ENCODE data around the gene CAPN10. TPM values are rescaled to one million over a fixed set of nuclear protein-coding genes. Genes with fewer than 3 reads are reported as not detected.

CAPN10 gene
- total RNA-seq, 1 donor from 2014 or later = 31.2 TPM

DNA sequence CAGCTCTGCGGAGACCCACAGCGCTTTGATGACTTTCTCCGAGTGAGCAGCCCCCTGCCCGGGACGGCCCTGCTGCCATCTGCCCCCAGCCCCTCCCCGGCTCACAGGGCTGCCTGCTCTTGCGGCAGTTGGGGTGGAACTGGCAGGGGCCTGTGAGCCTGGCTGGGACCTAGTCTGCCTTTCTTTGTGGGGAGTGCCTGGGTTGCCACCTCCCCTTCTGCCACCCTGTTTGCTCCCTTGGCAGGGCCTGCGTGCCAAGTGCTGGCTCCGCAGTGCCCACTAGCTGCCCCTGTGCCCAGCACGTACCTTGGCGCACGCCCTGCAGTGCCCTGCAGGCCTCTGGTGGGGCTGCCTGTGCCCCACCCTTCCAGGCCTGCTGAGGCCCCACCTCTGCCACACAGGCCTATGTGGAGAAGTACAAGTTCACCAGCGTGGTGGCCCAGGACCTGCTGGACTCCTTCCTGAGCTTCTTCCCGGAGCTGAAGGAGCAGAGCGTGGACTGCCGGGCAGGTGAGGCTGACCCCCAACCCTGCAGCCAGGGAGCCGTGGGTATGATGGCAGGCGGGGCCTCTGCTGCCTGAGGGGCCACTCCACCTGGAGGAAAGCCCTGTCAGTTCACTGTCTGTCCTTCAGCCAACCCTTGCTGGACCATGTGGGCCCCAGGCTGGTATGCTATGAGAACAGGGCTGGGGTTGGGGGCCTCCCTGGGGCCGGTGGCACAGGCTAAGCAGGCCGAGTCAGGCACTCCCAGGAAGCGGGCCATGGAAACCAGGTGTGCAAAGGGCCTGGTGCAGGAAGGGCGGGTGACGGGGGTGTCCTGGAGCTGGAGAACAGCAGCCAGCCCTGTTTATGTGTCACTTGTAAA is 11.2 kb upstream of the CAPN10 start:
- Histone ChIP-seq H3K36me3 (peaks cover 55% of the 10 kb centered on the region), H3K9me3 (replicated peaks) (no peaks in the 10 kb centered on the region), H3K27me3 (ENCODE audit: low read depth) (no peaks in the 10 kb centered on the region), H3K27ac (replicated peaks) (no peak overlapping the region), H3K4me1 (peaks cover 37% of the 10 kb centered on the region), H3K4me3 (no peak overlapping the region)
- TF ChIP-seq, protein P1, sequence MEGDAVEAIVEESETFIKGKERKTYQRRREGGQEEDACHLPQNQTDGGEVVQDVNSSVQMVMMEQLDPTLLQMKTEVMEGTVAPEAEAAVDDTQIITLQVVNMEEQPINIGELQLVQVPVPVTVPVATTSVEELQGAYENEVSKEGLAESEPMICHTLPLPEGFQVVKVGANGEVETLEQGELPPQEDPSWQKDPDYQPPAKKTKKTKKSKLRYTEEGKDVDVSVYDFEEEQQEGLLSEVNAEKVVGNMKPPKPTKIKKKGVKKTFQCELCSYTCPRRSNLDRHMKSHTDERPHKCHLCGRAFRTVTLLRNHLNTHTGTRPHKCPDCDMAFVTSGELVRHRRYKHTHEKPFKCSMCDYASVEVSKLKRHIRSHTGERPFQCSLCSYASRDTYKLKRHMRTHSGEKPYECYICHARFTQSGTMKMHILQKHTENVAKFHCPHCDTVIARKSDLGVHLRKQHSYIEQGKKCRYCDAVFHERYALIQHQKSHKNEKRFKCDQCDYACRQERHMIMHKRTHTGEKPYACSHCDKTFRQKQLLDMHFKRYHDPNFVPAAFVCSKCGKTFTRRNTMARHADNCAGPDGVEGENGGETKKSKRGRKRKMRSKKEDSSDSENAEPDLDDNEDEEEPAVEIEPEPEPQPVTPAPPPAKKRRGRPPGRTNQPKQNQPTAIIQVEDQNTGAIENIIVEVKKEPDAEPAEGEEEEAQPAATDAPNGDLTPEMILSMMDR (IDR thresholded peaks at IDR 0.05; ENCODE audit: borderline replicate concordance) = no peak
- intact Hi-C loops (cut with micrococcal nuclease) = no loop called here
- peak; percentile 12 for DNase-seq

DNA sequence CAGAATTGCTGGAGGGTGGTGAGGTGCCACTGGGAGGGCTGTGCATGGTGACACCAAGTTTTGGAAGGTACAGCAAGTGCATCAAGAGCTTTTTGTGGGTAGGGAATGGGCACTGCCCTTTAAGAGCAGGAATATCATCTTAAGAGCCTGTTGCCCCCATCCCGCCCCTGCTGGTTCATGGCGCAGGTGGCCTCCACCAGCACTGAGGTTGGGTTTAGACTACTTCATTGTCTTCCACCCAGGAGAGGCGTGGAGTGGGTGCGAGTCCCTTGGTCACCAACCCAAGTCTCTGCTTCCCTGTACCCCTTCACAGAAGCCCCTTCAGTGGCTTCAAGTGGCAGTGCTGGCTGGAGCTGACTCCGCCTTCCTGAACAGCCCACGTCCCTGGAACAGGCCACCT is 10.5 kb upstream of the CAPN10 start:
- TF ChIP-seq, protein P1 (IDR thresholded peaks at IDR 0.05; ENCODE audit: borderline replicate concordance) = no peak
- peak; percentile 12 for DNase-seq
- Histone ChIP-seq H3K27me3 (ENCODE audit: low read depth) (no peaks in the 10 kb centered on the region), H3K4me3 (no peak overlapping the region), H3K9me3 (replicated peaks) (peaks cover 3% of the 10 kb centered on the region), H3K36me3 (peaks cover 56% of the 10 kb centered on the region), H3K27ac (replicated peaks) (no peak overlapping the region), H3K4me1 (peaks cover 36% of the 10 kb centered on the region)
- intact Hi-C loops (cut with micrococcal nuclease) = no loop called here

DNA sequence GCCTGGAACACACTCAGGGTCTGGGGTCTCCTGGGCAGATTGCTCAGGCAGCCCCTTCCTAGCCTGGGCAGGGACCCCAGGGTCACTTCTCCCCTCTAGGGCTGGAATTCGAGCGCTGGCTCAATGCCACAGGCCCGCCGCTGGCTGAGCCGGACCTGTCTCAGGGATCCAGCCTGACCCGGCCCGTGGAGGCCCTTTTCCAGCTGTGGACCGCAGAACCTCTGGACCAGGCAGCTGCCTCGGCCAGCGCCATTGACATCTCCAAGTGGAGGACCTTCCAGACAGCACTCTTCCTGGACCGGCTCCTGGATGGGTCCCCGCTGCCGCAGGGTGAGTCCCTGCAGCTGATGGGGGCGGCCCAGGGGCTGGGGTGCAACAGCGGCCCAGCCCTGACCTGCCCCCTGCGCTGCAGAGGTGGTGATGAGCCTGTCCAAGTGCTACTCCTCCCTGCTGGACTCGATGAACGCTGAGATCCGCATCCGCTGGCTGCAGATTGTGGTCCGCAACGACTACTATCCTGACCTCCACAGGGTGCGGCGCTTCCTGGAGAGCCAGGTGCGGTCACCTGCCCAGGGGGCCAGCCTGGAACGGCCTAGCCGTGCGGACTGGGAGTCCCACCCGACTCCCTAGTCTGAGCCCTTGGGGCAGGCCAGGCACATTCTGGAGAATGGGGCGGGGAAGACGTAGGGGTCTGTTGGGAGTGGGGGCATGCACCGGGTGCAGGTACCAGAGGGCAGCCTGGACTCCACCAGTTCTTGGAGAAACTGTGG is 9.9 kb upstream of the CAPN10 start:
- peaks cover 60% of the 10 kb centered on the region for H3K36me3 ChIP-seq
- DNase-seq = peak; percentile 20
- no peak overlapping the region for H3K4me3 ChIP-seq
- TF ChIP-seq, protein P1 (IDR thresholded peaks at IDR 0.05; ENCODE audit: borderline replicate concordance) = no peak
- H3K9me3 ChIP-seq (replicated peaks) = peaks cover 8% of the 10 kb centered on the region
- peaks cover 33% of the 10 kb centered on the region for H3K4me1 ChIP-seq
- H3K27ac ChIP-seq (replicated peaks) = no peak overlapping the region
- intact Hi-C loops (cut with micrococcal nuclease) = no loop called here
- H3K27me3 ChIP-seq (ENCODE audit: low read depth) = no peaks in the 10 kb centered on the region

DNA sequence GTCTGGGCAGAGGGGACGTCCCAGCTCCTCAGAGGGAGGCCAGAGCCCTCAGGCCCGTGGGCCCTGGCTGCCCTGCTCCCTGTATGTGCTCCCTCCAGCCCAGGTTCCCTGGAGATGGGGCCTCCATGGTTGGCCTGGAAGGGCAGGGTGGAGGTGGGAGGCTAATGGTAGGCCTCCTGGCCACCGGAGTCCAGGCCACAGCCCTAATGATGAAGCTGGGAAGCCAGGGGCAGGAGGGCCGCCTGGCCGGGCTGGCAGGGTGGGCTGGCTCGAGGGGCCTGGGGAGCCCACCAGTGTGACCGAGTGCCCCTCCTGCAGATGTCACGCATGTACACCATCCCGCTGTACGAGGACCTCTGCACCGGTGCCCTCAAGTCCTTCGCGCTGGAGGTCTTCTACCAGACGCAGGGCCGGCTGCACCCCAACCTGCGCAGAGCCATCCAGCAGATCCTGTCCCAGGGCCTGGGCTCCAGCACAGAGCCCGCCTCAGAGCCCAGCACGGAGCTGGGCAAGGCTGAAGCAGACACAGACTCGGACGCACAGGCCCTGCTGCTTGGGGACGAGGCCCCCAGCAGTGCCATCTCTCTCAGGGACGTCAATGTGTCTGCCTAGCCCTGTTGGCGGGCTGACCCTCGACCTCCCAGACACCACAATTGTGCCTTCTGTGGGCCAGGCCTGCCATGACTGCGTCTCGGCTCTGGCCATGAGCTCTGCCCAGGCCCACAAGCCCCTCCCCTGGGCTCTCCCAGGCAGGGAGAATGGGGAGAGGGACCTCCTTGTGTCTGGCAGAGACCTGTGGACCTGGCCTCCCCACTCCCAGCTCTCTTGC is 9.0 kb upstream of the CAPN10 start:
- H3K27ac ChIP-seq (replicated peaks) = peak overlapping the region; percentile 7
- peaks cover 8% of the 10 kb centered on the region for H3K9me3 ChIP-seq (replicated peaks)
- no peak overlapping the region for H3K4me3 ChIP-seq
- H3K36me3 ChIP-seq = peaks cover 56% of the 10 kb centered on the region
- peaks cover 33% of the 10 kb centered on the region for H3K4me1 ChIP-seq
- peak; percentile 16 for DNase-seq
- intact Hi-C loops (cut with micrococcal nuclease) = no loop called here
- TF ChIP-seq, protein P1 (IDR thresholded peaks at IDR 0.05; ENCODE audit: borderline replicate concordance) = no peak
- H3K27me3 ChIP-seq (ENCODE audit: low read depth) = no peaks in the 10 kb centered on the region

DNA sequence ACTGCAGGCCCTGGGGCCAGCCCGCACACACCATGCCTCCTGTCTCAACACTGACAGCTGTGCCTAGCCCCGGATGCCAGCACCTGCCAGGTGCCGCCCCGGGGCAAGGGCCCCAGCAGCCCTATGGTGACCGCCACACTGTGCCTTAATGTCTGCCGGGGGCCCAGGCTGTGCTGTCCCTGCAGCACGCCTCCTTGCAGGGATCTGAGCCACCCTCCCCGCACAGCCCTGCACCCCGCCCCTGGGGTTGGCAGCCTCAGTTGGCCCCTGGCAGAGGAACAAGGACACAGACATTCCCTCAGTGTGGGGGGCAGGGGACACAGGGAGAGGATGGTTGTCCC is 8.5 kb upstream of the CAPN10 start:
- intact Hi-C loops (cut with micrococcal nuclease) = no loop called here
- Histone ChIP-seq H3K4me3 (no peak overlapping the region), H3K36me3 (peaks cover 55% of the 10 kb centered on the region), H3K27me3 (ENCODE audit: low read depth) (no peaks in the 10 kb centered on the region), H3K27ac (replicated peaks) (peak overlapping the region; percentile 7), H3K4me1 (peaks cover 33% of the 10 kb centered on the region), H3K9me3 (replicated peaks) (peaks cover 8% of the 10 kb centered on the region)
- TF ChIP-seq, protein P1 (IDR thresholded peaks at IDR 0.05; ENCODE audit: borderline replicate concordance) = no peak
- peak; percentile 21 for DNase-seq
